Smooth muscle cell (in vitro differentiated cells): ENCODE results near the gene PHF23. TPM values are rescaled to one million over a fixed set of nuclear protein-coding genes. Genes with fewer than 3 reads are reported as not detected.

Experiments
- DNase-seq: peaks from one replicate; lab custom pipeline; 2025; ENCODE audit not compliant: unreplicated experiment; lab: John Stamatoyannopoulos, UW
- H2AFZ ChIP-seq: fragments of 200-600 bp; sonication (generic); 2 replicates; pipeline ENCODE4 v1.6.0; 2016; ENCODE audit warnings: antibody characterized with exemption, low read depth, mild to moderate bottlenecking
- H3F3A ChIP-seq: fragments of 200-600 bp; sonication (generic); 2 replicates; pipeline ENCODE4 v1.6.0; 2017; ENCODE audit warnings: antibody characterized with exemption, low read depth
- H3K27ac ChIP-seq: fragments of 200-600 bp; sonication (generic); 2 replicates; pipeline ENCODE4 v1.5.1; 2016; ENCODE audit warnings: low read depth, mild to moderate bottlenecking
- H3K27me3 ChIP-seq: fragments of 200-600 bp; sonication (generic); 2 replicates; pipeline ENCODE4 v1.6.1; 2016; ENCODE audit warnings: low read depth, mild to moderate bottlenecking
- H3K36me3 ChIP-seq: fragments of 200-600 bp; sonication (generic); 2 replicates; pipeline ENCODE4 v1.5.1; 2016; ENCODE audit warnings: low read depth
- H3K4me1 ChIP-seq: fragments of 200-600 bp; sonication (generic); 2 replicates; pipeline ENCODE4 v1.5.1; 2016; ENCODE audit warnings: low read depth
- H3K4me2 ChIP-seq: fragments of 200-600 bp; sonication (generic); 2 replicates; pipeline ENCODE4 v1.6.0; 2016; ENCODE audit warnings: mild to moderate bottlenecking
- H3K4me3 ChIP-seq: fragments of 200-600 bp; sonication (generic); 2 replicates; pipeline ENCODE4 v1.5.1; 2016; ENCODE audit warnings: mild to moderate bottlenecking
- H3K79me2 ChIP-seq: fragments of 200-600 bp; sonication (generic); 2 replicates; pipeline ENCODE4 v1.6.0; 2016; ENCODE audit warnings: low read depth, mild to moderate bottlenecking
- H3K9ac ChIP-seq: fragments of 200-600 bp; sonication (generic); 2 replicates; pipeline ENCODE4 v1.6.0; 2016; ENCODE audit warnings: low read depth
- H3K9me3 ChIP-seq: fragments of 200-600 bp; sonication (generic); replicated peaks from 2 replicates; pipeline ENCODE4 v1.5.1; 2016; ENCODE audit warnings: low read depth
- H4K20me1 ChIP-seq: fragments of 200-600 bp; sonication (generic); 2 replicates; pipeline ENCODE4 v1.6.0; 2016; ENCODE audit warnings: low read depth
- WGBS: methylation state at CpG from one replicate; pipeline ENCODE4 v1.1.7; 2016; ENCODE audit warnings: low lambda C conversion rate; 5-methylcytosine and 5-hydroxymethylcytosine counted together
- polyA plus RNA-seq: library from polyadenylated mRNA; unstranded; fragments of >200 nt; fragmentation: Nextera tagmentation; extraction: Ambion mirVana; gene quantifications from 2 replicates; pipeline ENCODE4 v1.2.1, GENCODE V29; 2016
- total RNA-seq: library from RNA; depleted of rRNA; stranded (reverse); fragments of >200 nt; gene quantifications from 2 replicates; pipeline ENCODE4 v1.2.3, GENCODE V29; 2014
- TF ChIP-seq, protein P1 (sequence below): fragments of 200-600 bp; sonication (generic); IDR thresholded peaks from 2 replicates; pipeline ENCODE4 v1.5.1; 2017; ENCODE audit warnings: borderline replicate concordance, mild to moderate bottlenecking, antibody characterized with exemption; ENCODE audit not compliant: insufficient read depth, poor library complexity, severe bottlenecking

Gene PHF23
- total and polyA plus RNA-seq, 2 experiments from 2014 or later, result 33.8 to 48.5 TPM

DNA sequence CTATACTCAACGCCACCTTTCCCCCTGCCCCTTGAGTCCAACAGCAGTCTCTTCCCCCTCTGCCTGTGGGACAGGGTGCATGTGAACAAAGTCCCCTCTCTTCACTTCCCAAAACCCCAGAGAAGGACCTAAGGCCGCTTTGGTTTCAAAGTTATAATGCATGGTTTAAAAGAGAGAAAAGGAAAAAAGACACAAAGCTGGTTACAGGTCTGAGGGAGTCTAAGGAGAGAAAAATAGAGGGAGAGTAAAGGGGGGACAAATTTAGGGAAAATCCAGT, 4.1 kb upstream of the PHF23 start:
- TF ChIP-seq, protein P1, sequence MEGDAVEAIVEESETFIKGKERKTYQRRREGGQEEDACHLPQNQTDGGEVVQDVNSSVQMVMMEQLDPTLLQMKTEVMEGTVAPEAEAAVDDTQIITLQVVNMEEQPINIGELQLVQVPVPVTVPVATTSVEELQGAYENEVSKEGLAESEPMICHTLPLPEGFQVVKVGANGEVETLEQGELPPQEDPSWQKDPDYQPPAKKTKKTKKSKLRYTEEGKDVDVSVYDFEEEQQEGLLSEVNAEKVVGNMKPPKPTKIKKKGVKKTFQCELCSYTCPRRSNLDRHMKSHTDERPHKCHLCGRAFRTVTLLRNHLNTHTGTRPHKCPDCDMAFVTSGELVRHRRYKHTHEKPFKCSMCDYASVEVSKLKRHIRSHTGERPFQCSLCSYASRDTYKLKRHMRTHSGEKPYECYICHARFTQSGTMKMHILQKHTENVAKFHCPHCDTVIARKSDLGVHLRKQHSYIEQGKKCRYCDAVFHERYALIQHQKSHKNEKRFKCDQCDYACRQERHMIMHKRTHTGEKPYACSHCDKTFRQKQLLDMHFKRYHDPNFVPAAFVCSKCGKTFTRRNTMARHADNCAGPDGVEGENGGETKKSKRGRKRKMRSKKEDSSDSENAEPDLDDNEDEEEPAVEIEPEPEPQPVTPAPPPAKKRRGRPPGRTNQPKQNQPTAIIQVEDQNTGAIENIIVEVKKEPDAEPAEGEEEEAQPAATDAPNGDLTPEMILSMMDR, result no peak
- H3K9me3 ChIP-seq, result no peaks in the 10 kb centered on the region
- H3K79me2 ChIP-seq, result peaks cover 57% of the 10 kb centered on the region
- peak overlapping the region; percentile 82 for H2AFZ ChIP-seq
- H3F3A ChIP-seq, result peaks cover 27% of the 10 kb centered on the region
- H3K36me3 ChIP-seq, result no peaks in the 10 kb centered on the region
- peak overlapping the region; percentile 84 for H3K4me2 ChIP-seq
- WGBS, result 54% methylated on average over 2 of the region's 2 CpGs
- H3K27ac ChIP-seq, result peak overlapping the region; percentile 95
- H3K4me1 ChIP-seq, result peaks cover 19% of the 10 kb centered on the region
- H3K27me3 ChIP-seq, result no peaks in the 10 kb centered on the region
- H4K20me1 ChIP-seq, result no peaks in the 10 kb centered on the region
- H3K4me3 ChIP-seq, result peak overlapping the region; percentile 82
- peak overlapping the region; percentile 99 for H3K9ac ChIP-seq
- DNase-seq, result no peak

DNA sequence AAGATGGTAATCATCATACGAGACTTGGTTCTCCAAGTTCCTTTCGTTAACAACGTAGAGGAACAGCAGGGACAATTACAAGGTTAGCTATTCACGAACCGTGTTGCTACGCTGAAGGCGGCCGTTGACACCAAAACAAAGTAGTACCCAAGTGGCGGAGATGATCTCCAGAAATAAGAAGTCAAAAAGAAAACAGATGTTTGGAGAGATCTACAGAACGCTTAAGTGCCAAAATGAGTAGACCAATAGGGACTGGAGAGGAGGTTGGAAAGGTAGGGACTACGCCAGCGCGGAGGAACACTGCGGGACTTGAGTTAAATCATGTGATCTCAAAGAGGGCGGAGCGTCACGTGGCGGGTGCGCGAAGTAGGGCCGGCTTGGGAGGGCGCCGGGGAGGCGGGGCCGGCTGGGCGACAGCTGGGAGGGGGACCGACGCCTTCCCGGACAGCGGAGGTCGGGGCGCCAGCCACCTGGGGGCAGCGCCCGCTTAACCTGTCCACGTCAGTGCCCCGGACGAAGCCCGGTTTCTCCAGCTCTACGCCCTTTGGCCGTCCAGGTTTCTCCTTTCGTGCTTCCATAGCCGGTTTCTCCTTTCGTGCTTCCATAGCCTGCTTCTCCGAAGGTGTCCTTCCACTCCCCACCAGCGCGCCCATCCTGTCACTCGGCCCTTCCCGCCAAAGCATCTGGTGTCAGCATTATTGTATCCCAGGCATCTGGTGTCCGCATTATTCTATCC, 3.6 kb upstream of the PHF23 start:
- peak overlapping the region; percentile 95 for H3K27ac ChIP-seq
- peak overlapping the region; percentile 84 for H3K4me2 ChIP-seq
- H3K36me3 ChIP-seq, result no peaks in the 10 kb centered on the region
- H3K4me1 ChIP-seq, result peaks cover 19% of the 10 kb centered on the region
- peaks cover 54% of the 10 kb centered on the region for H3K79me2 ChIP-seq
- H4K20me1 ChIP-seq, result no peaks in the 10 kb centered on the region
- peak overlapping the region; percentile 82 for H3K4me3 ChIP-seq
- TF ChIP-seq, protein P1, result no peak
- peaks cover 27% of the 10 kb centered on the region for H3F3A ChIP-seq
- peak overlapping the region; percentile 99 for H3K9ac ChIP-seq
- H3K27me3 ChIP-seq, result no peaks in the 10 kb centered on the region
- DNase-seq, result peak; percentile 85
- no peaks in the 10 kb centered on the region for H3K9me3 ChIP-seq
- 2% methylated on average over 42 of the region's 49 CpGs for WGBS
- H2AFZ ChIP-seq, result peak overlapping the region; percentile 82

GRCh38 chr17:7241783-7242716, 2.8 kb upstream of the PHF23 start, which contains the start of gene GABARAP:
TSS of gene GABARAP (minus strand) at chr17:7242449. CDS start at chr17:7242330, 119 bp downstream.
- Histone ChIP-seq H3K79me2 (peaks cover 52% of the 10 kb centered on the region), H3K9me3 (no peaks in the 10 kb centered on the region), H3K4me1 (peaks cover 24% of the 10 kb centered on the region), H2AFZ (peak within 1 kb of the TSS; percentile 82), H3K4me3 (peak within 1 kb of the TSS; percentile 82), H3K27ac (peak within 1 kb of the TSS; percentile 95), H4K20me1 (peaks cover 6% of the 10 kb centered on the region), H3K27me3 (no peaks in the 10 kb centered on the region), H3F3A (peaks cover 30% of the 10 kb centered on the region), H3K9ac (peak within 1 kb of the TSS; percentile 99), H3K4me2 (peak within 1 kb of the TSS; percentile 84), H3K36me3 (no peaks in the 10 kb centered on the region)
- under 1% methylated on average over 48 of the region's 62 CpGs for WGBS
- TF ChIP-seq, protein P1, result no peak
- peak; percentile 90 for DNase-seq
